ENCODE data around the gene WBP2.

GRCh38 chr17:75799402-75799801 is 55.7 kb downstream of the WBP2 start:
- no peak for TF ChIP-seq CTCF (IDR thresholded peaks at IDR 0.05)
- no peak for TF ChIP-seq POLR2A (IDR thresholded peaks at IDR 0.05)
- no peak for TF ChIP-seq POLR2AphosphoS5 (IDR thresholded peaks at IDR 0.05)

Measured in breast epithelium (tissue), 3 donors.